ENCODE data around the gene FHOD3.
"Not testable (repeated sequence)": the region's sequence is repeated elsewhere in the genome, so short reads cannot be mapped to it uniquely, and the experiment has no call there.

The FHOD3 gene

GRCh38 chr18:36352384-36352783 is 54.9 kb downstream of the FHOD3 start:
- DNase-seq = no peak

- DNase-seq = no peak
These were observed 57.5 kb downstream of the FHOD3 start for GRCh38 chr18:36354989-36355388.

- DNase-seq = no peak
These were observed 58.0 kb downstream of the FHOD3 start for GRCh38 chr18:36355511-36355910.

- DNase-seq = not testable (repeated sequence)
These were observed 59.2 kb downstream of the FHOD3 start for GRCh38 chr18:36356741-36357140.

GRCh38 chr18:36358141-36358540 is 60.6 kb downstream of the FHOD3 start:
- no peak for DNase-seq

- no peak for DNase-seq
These were observed 62.9 kb downstream of the FHOD3 start for GRCh38 chr18:36360256-36360909.

- DNase-seq = no peak
These were observed 67.6 kb downstream of the FHOD3 start for GRCh38 chr18:36364911-36365624.

GRCh38 chr18:36365836-36366775 is 68.6 kb downstream of the FHOD3 start:
- no peak for DNase-seq

GRCh38 chr18:36366994-36367839 is 69.7 kb downstream of the FHOD3 start:
- DNase-seq = no peak

- DNase-seq = no peak
These were observed 71.4 kb downstream of the FHOD3 start for GRCh38 chr18:36368889-36369288.

GRCh38 chr18:36372903-36373311 is 75.4 kb downstream of the FHOD3 start:
- no peak for DNase-seq

- DNase-seq = no peak
These were observed 76.7 kb downstream of the FHOD3 start for GRCh38 chr18:36374262-36374661.

- no peak for DNase-seq
These were observed 77.6 kb downstream of the FHOD3 start for GRCh38 chr18:36375118-36375517.

- no peak for DNase-seq
These were observed 78.8 kb downstream of the FHOD3 start for GRCh38 chr18:36376361-36376760.

- no peak for DNase-seq
These were observed 80.1 kb downstream of the FHOD3 start for GRCh38 chr18:36377626-36378025.

- no peak for DNase-seq
These were observed 80.7 kb downstream of the FHOD3 start for GRCh38 chr18:36378205-36378604.

- no peak for DNase-seq
These were observed 82.0 kb downstream of the FHOD3 start for GRCh38 chr18:36379435-36379984.

GRCh38 chr18:36380173-36380827 is 82.8 kb downstream of the FHOD3 start:
- no peak for DNase-seq

- DNase-seq = no peak
These were observed 83.6 kb downstream of the FHOD3 start for GRCh38 chr18:36381075-36381474.

- no peak for DNase-seq
These were observed 85.3 kb downstream of the FHOD3 start for GRCh38 chr18:36382854-36383253.

GRCh38 chr18:36386150-36386920 is 88.8 kb downstream of the FHOD3 start:
- DNase-seq = no peak

Data from activated naive CD4-positive, alpha-beta T cell (primary cell).